HAP-1 (cell line): ENCODE data around the gene EVI5L.

Experiments
- DNase-seq, 2 experiments: peaks; one replicate each; pipeline ENCODE4 v3.0.0-alpha.2; 2016 to 2020; ENCODE audit warnings: low spot score in 2 of 2
- H3K27me3 ChIP-seq: fragments of 250-450 bp; sonication (Bioruptor Pico); 2 replicates; pipeline ENCODE4 v1.5.1; 2020; ENCODE audit warnings: low read depth, mild to moderate bottlenecking, moderate library complexity
- H3K36me3 ChIP-seq: fragments of 250-450 bp; sonication (Bioruptor Pico); replicated peaks from 2 replicates; pipeline ENCODE4 v1.5.1; 2020; ENCODE audit warnings: mild to moderate bottlenecking
- H3K4me1 ChIP-seq: fragments of 250-450 bp; sonication (Bioruptor Pico); 2 replicates; pipeline ENCODE4 v1.5.1; 2020; ENCODE audit warnings: mild to moderate bottlenecking
- H3K4me3 ChIP-seq: fragments of 250-450 bp; sonication (Bioruptor Pico); 2 replicates; pipeline ENCODE4 v1.5.1; 2020; ENCODE audit warnings: mild to moderate bottlenecking, moderate library complexity
- H3K9me3 ChIP-seq: fragments of 250-450 bp; sonication (Bioruptor Pico); 2 replicates; pipeline ENCODE4 v1.5.1; 2020; ENCODE audit warnings: mild to moderate bottlenecking, moderate library complexity
- in situ Hi-C: fragments of 300-500 bp; cut with MboI; formaldehyde crosslinking; loops from 3 replicates; pipeline ENCODE4 v1.14.3; 2020; ENCODE audit warnings: low sequenced_read_pairs, inconsistent platforms, mixed read lengths

EVI5L gene

GRCh38 chr19:7870571-7871436 lies 40.8 kb downstream of the EVI5L start:
- Histone ChIP-seq H3K27me3 (no peaks in the 10 kb centered on the region), H3K4me3 (no peak overlapping the region), H3K36me3 (0 out of 2 replicates have a peak, but pooled peaks cover 4% of the 10 kb centered on the region), H3K9me3 (no peaks in the 10 kb centered on the region), H3K4me1 (peaks cover 37% of the 10 kb centered on the region)
- DNase-seq = peak; percentile 66 to 97
- in situ Hi-C loops = no loop called here

GRCh38 chr19:7871437-7872305 lies 41.7 kb downstream of the EVI5L start:
- H3K9me3 ChIP-seq = no peaks in the 10 kb centered on the region
- no peaks in the 10 kb centered on the region for H3K27me3 ChIP-seq
- peak; percentile 92 to 100 for DNase-seq
- peaks cover 37% of the 10 kb centered on the region for H3K4me1 ChIP-seq
- in situ Hi-C loops = no loop called here
- H3K4me3 ChIP-seq = peak overlapping the region; percentile 12
- 0 out of 2 replicates have a peak, but pooled peaks cover 4% of the 10 kb centered on the region for H3K36me3 ChIP-seq

GRCh38 chr19:7872306-7873204 lies 42.5 kb downstream of the EVI5L start:
- Histone ChIP-seq H3K4me1 (peaks cover 37% of the 10 kb centered on the region), H3K9me3 (no peaks in the 10 kb centered on the region), H3K27me3 (no peaks in the 10 kb centered on the region), H3K36me3 (0 out of 2 replicates have a peak, but pooled peaks cover 4% of the 10 kb centered on the region), H3K4me3 (no peak overlapping the region)
- no peak for DNase-seq
- in situ Hi-C loops = no loop called here

GRCh38 chr19:7873304-7874075 lies 43.5 kb downstream of the EVI5L start:
- H3K4me1 ChIP-seq = peaks cover 32% of the 10 kb centered on the region
- in situ Hi-C loops = no loop called here
- 0 out of 2 replicates have a peak, but pooled peaks cover 4% of the 10 kb centered on the region for H3K36me3 ChIP-seq
- H3K27me3 ChIP-seq = no peaks in the 10 kb centered on the region
- no peaks in the 10 kb centered on the region for H3K9me3 ChIP-seq
- H3K4me3 ChIP-seq = peak overlapping the region; percentile 46
- peak in 1 of 2 experiments; percentile 44 for DNase-seq

- Histone ChIP-seq H3K4me3 (peak within 1 kb of the TSS; percentile 46), H3K36me3 (0 out of 2 replicates have a peak, but pooled peaks cover 4% of the 10 kb centered on the region), H3K9me3 (no peaks in the 10 kb centered on the region), H3K4me1 (peaks cover 31% of the 10 kb centered on the region), H3K27me3 (no peaks in the 10 kb centered on the region)
- peak; percentile 59 to 81 for DNase-seq
- in situ Hi-C loops = no loop called here
These were observed 44.3 kb downstream of the EVI5L start, which contains the start of gene PRR36 for GRCh38 chr19:7874076-7874896. TSS of gene PRR36 (minus strand) at chr19:7874390. CDS start at chr19:7873689, 701 bp downstream.

- no peak for DNase-seq
- 0 out of 2 replicates have a peak, but pooled peaks cover 4% of the 10 kb centered on the region for H3K36me3 ChIP-seq
- H3K27me3 ChIP-seq = no peaks in the 10 kb centered on the region
- in situ Hi-C loops = no loop called here
- peak overlapping the region; percentile 46 for H3K4me3 ChIP-seq
- no peaks in the 10 kb centered on the region for H3K9me3 ChIP-seq
- H3K4me1 ChIP-seq = peaks cover 25% of the 10 kb centered on the region
These were observed 44.9 kb downstream of the EVI5L start for GRCh38 chr19:7874897-7875273.

- Histone ChIP-seq H3K36me3 (0 out of 2 replicates have a peak, but pooled peaks cover 4% of the 10 kb centered on the region), H3K4me1 (peaks cover 11% of the 10 kb centered on the region), H3K9me3 (no peaks in the 10 kb centered on the region; the same call in 1 of the 2 replicates), H3K4me3 (no peak overlapping the region), H3K27me3 (no peaks in the 10 kb centered on the region)
- no peak for DNase-seq
- in situ Hi-C loops = no loop called here
These were observed 47.3 kb downstream of the EVI5L start for GRCh38 chr19:7877249-7877836.

GRCh38 chr19:7879111-7879807 lies 49.2 kb downstream of the EVI5L start:
- H3K4me3 ChIP-seq = no peak overlapping the region
- peaks cover 5% of the 10 kb centered on the region for H3K4me1 ChIP-seq
- no peaks in the 10 kb centered on the region; the same call in 1 of the 2 replicates for H3K9me3 ChIP-seq
- H3K27me3 ChIP-seq = no peaks in the 10 kb centered on the region
- in situ Hi-C loops = no loop called here
- no peaks in the 10 kb centered on the region for H3K36me3 ChIP-seq
- DNase-seq = no peak

- H3K27me3 ChIP-seq = no peaks in the 10 kb centered on the region
- H3K4me1 ChIP-seq = peaks cover under 1% of the 10 kb centered on the region
- no peaks in the 10 kb centered on the region; the same call in 1 of the 2 replicates for H3K9me3 ChIP-seq
- H3K4me3 ChIP-seq = no peak overlapping the region
- no peak for DNase-seq
- in situ Hi-C loops = no loop called here
- H3K36me3 ChIP-seq = no peaks in the 10 kb centered on the region
These were observed 49.8 kb downstream of the EVI5L start for GRCh38 chr19:7879836-7880235.

- no peak for DNase-seq
- in situ Hi-C loops = no loop called here
These were observed 51.9 kb downstream of the EVI5L start for GRCh38 chr19:7881910-7882309.

GRCh38 chr19:7883105-7883504 lies 53.1 kb downstream of the EVI5L start:
- no peaks in the 10 kb centered on the region for H3K36me3 ChIP-seq
- DNase-seq = no peak
- no peak overlapping the region for H3K4me3 ChIP-seq
- H3K27me3 ChIP-seq = no peaks in the 10 kb centered on the region
- H3K9me3 ChIP-seq = no peaks in the 10 kb centered on the region; the same call in 1 of the 2 replicates
- peaks cover 3% of the 10 kb centered on the region; the same call in 1 of the 2 replicates for H3K4me1 ChIP-seq
- in situ Hi-C loops = no loop called here

More at GRCh38 chr19:7881910-7882309, 51.9 kb downstream of the EVI5L start:
- no peaks in the 10 kb centered on the region for H3K27me3 ChIP-seq
- H3K36me3 ChIP-seq = no peaks in the 10 kb centered on the region
- H3K9me3 ChIP-seq = no peaks in the 10 kb centered on the region; the same call in 1 of the 2 replicates
- no peak overlapping the region for H3K4me3 ChIP-seq
- no peaks in the 10 kb centered on the region for H3K4me1 ChIP-seq
